HepG2 (cell line): Measurements from ENCODE around the gene TNXB. TPM values are rescaled to one million over a fixed set of nuclear protein-coding genes. Genes with fewer than 3 reads are reported as not detected.

Source experiments
- CEBPZ ChIP-seq: IDR thresholded peaks from 2 replicates; pipeline ENCODE4 v1.6.1; 2012; ENCODE audit warnings: low read length, improper control_type of control experiment
- ESRRA ChIP-seq: sonication (generic); formaldehyde crosslinking; IDR thresholded peaks from 2 replicates; pipeline ENCODE4 v1.5.1; 2020; ENCODE audit warnings: mild to moderate bottlenecking, low read depth, missing genetic modification reagents
- GABPA ChIP-seq, 2 experiments: IDR thresholded peaks; 2 replicates each; pipeline ENCODE4 v1.6.1; 2011 to 2016; ENCODE audit warnings: low read depth in 2 of 2, low read length in 1 of 2, missing biosample characterization in 1 of 2, missing genetic modification characterization in 1 of 2
- GMEB1 ChIP-seq: sonication (generic); formaldehyde crosslinking; IDR thresholded peaks from 2 replicates; pipeline ENCODE4 v1.5.1; 2020; ENCODE audit warnings: missing genetic modification reagents, mild to moderate bottlenecking, borderline replicate concordance
- HNF4G ChIP-seq, 2 experiments: sonication (generic) in 1 of 2; formaldehyde crosslinking in 1 of 2; IDR thresholded peaks; 2 replicates each; pipeline versions ENCODE4 v1.4.0 to v1.6.1; 2011 to 2020; ENCODE audit warnings: borderline replicate concordance in 2 of 2, low read depth in 2 of 2, mild to moderate bottlenecking in 2 of 2, low read length in 1 of 2, missing genetic modification reagents in 1 of 2, moderate library complexity in 1 of 2
- JUNB ChIP-seq: sonication (generic); formaldehyde crosslinking; IDR thresholded peaks from 2 replicates; pipeline ENCODE4 v1.8.0; 2022; ENCODE audit warnings: missing genetic modification reagents, mild to moderate bottlenecking, borderline replicate concordance
- MXI1 ChIP-seq: IDR thresholded peaks from 3 replicates; pipeline ENCODE4 v1.6.1; 2012; ENCODE audit warnings: low read depth, low read length, inconsistent platforms, borderline replicate concordance
- REXO4 ChIP-seq: sonication (generic); formaldehyde crosslinking; IDR thresholded peaks from 2 replicates; pipeline ENCODE4 v1.8.0; 2022; ENCODE audit warnings: missing genetic modification reagents, mild to moderate bottlenecking, borderline replicate concordance
- SIX4 ChIP-seq: sonication (generic); formaldehyde crosslinking; IDR thresholded peaks from 2 replicates; pipeline ENCODE4 v1.4.0; 2020; ENCODE audit warnings: missing genetic modification reagents
- ZBTB7B ChIP-seq: sonication (generic); formaldehyde crosslinking; IDR thresholded peaks from 2 replicates; pipeline ENCODE4 v1.4.0; 2020; ENCODE audit warnings: missing genetic modification reagents
- ZNF142 ChIP-seq: sonication (generic); formaldehyde crosslinking; IDR thresholded peaks from 2 replicates; pipeline ENCODE4 v1.4.0; 2020; ENCODE audit warnings: missing genetic modification reagents
- ZNF143 ChIP-seq: sonication (generic); formaldehyde crosslinking; IDR thresholded peaks from 2 replicates; pipeline ENCODE4 v1.4.0; 2020; ENCODE audit warnings: missing genetic modification reagents
- ZNF205 ChIP-seq: IDR thresholded peaks from 2 replicates; pipeline ENCODE4 v1.6.1; 2018; ENCODE audit warnings: missing biosample characterization, missing genetic modification reagents
- ZNF354B ChIP-seq: sonication (generic); formaldehyde crosslinking; IDR thresholded peaks from 2 replicates; pipeline ENCODE4 v1.8.0; 2022; ENCODE audit warnings: mild to moderate bottlenecking, missing genetic modification reagents
- ZNF460 ChIP-seq: sonication (generic); formaldehyde crosslinking; IDR thresholded peaks from 2 replicates; pipeline ENCODE4 v1.5.1; 2020; ENCODE audit warnings: missing genetic modification reagents, mild to moderate bottlenecking, borderline replicate concordance
- ZNF614 ChIP-seq: IDR thresholded peaks from 2 replicates; pipeline ENCODE4 v1.6.1; 2018; ENCODE audit warnings: missing biosample characterization, missing genetic modification reagents, inconsistent platforms, borderline replicate concordance
- ZNF713 ChIP-seq: sonication (generic); formaldehyde crosslinking; IDR thresholded peaks from 2 replicates; pipeline ENCODE4 v1.4.0; 2020; ENCODE audit warnings: mild to moderate bottlenecking, missing genetic modification reagents
- polyA plus RNA-seq, 8 experiments: library from polyadenylated mRNA; depleted of rRNA in 3 of 8; stranded (reverse) in 7 of 8; unstranded in 1 of 8; fragments of >200 nt; fragmentation: Illumina TruSeq in 4 of 8; extraction: Trizol in 4 of 8; gene quantifications; 2 replicates each; pipeline versions ENCODE4 v1.2.1 to v1.2.3, GENCODE V29; 2011 to 2016; ENCODE audit warnings: low read depth in 4 of 8, missing spikeins in 1 of 8, mixed read lengths in 1 of 8; ENCODE audit not compliant: insufficient read depth in 1 of 8
- total RNA-seq, 5 experiments: library from RNA; depleted of rRNA; stranded (reverse); fragments of >200 nt; fragmentation: Illumina TruSeq; extraction: Trizol; gene quantifications; 2 replicates each; pipeline ENCODE4 v1.2.3, GENCODE V29; 2016; ENCODE audit warnings: low read depth in 1 of 5

Gene TNXB
- total and polyA plus RNA-seq, 2 of the 13 experiments (the other 11 are each of a cell fraction or from before 2014, with no cell fraction given) = 1.6 to 2.7 TPM

- TF ChIP-seq GABPA (IDR thresholded peaks at IDR 0.05; ENCODE audit: low read depth, low read length) = no peak
- TF ChIP-seq GABPA (CRISPR knock-in tag; IDR thresholded peaks at IDR 0.05; ENCODE audit: low read depth) = no peak
- TF ChIP-seq ZNF142 (CRISPR knock-in tag) = no peak
- TF ChIP-seq ESRRA (CRISPR knock-in tag) = no peak
- peak; percentile 54; the same call in 1 of the 2 replicates for TF ChIP-seq ZBTB7B (CRISPR knock-in tag)
- no peak for TF ChIP-seq ZNF614 (CRISPR knock-in tag)
- TF ChIP-seq ZNF354B = no peak
- no peak for TF ChIP-seq CEBPZ
- peak; percentile 39 for TF ChIP-seq HNF4G (IDR thresholded peaks at IDR 0.05; ENCODE audit: borderline replicate concordance, low read depth, low read length)
- TF ChIP-seq HNF4G (CRISPR knock-in tag; IDR thresholded peaks at IDR 0.05; ENCODE audit: borderline replicate concordance, low read depth) = no peak
- no peak for TF ChIP-seq ZNF143
- 0 out of 2 replicates have a peak, but pooled peaks have one; percentile 50 for TF ChIP-seq ZNF205 (CRISPR knock-in tag)
- no peak for TF ChIP-seq REXO4 (CRISPR knock-in tag)
- TF ChIP-seq MXI1 = no peak
- TF ChIP-seq ZNF713 (CRISPR knock-in tag) = no peak
- no peak for TF ChIP-seq JUNB (CRISPR knock-in tag)
- TF ChIP-seq GMEB1 = no peak
- no peak for TF ChIP-seq SIX4
- no peak for TF ChIP-seq ZNF460 (CRISPR knock-in tag)
These were observed 19.9 kb downstream of the TNXB start (continued) for GRCh38 chr6:32089082-32089828.
